Activated T-cell treated with anti-CD3 and anti-CD28 coated beads for 48 hours (primary cell): Measurements from ENCODE around the gene DOCK11.
"Not testable (repeated sequence)": the region's sequence is repeated elsewhere in the genome, so short reads cannot be mapped to it uniquely, and the experiment has no call there.

ENCODE experiments used
- DNase-seq: peaks from one replicate; pipeline ENCODE4 v3.0.0-alpha.2; 2020; ENCODE audit warnings: low read depth

The DOCK11 gene

GRCh38 chrX:118570209-118570608 is 74.6 kb downstream of the DOCK11 start:
- no peak for DNase-seq

DNA sequence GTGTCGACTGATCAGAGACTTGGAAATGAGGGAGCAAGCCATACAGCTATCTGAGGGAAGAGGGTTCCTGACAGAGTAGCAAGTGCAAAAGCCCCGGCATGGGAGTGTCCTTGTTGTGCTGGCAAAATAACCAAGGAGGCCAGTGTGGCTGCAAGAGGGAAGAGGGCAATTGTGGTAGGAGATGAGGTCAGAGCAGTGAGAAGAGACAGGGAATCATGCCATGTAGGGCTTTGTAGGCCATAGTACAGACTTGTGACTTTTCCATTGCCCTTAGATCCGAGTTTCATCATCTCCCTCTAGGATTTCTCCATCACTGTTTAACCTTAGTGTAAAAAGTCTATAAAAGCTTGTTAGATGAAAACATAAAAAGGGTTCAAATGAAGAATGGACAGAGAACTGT is 76.2 kb downstream of the DOCK11 start:
- no peak for DNase-seq

DNA sequence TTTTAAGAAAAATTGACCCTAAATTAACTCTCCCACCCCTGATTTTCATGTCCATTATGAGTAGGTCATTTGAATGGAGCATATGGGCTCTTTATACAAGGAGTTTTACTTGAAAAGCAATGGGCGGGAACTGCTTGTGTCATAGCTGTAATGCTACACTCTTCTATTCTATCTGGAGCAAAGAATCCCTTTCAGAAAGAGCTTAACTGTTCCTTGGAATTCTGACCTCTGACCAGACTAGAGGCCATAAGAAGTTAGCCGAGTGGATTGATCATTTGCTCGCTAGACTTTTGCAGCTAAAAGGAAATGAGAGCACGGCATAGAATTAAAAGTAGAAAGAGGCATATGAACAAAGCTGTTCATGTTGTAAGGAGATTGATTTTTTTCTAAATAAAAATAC is 79.1 kb downstream of the DOCK11 start:
- no peak for DNase-seq

- DNase-seq, result no peak
Measured at GRCh38 chrX:118577041-118577440, 81.4 kb downstream of the DOCK11 start.

- DNase-seq, result no peak
Measured at GRCh38 chrX:118579417-118579816, 83.8 kb downstream of the DOCK11 start.

GRCh38 chrX:118582926-118583325 is 87.3 kb downstream of the DOCK11 start:
- DNase-seq, result not testable (repeated sequence)

DNA sequence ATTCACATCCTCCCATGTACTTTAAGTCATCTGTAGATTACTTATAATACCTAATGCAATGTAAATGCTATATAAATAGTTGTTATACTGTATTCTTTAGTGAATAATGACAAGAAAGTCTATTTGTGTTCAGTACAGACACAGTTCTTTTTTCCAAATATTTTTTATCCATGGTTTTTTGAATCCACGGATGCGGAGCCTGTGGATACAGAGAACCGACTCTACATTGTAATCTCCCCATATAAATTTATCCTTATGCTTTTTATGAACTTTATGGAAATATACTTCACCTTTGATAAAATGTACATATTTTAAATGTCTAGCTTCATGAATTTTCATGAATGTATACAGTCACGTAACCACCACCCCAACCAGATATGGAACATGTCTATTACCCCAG is 88.2 kb downstream of the DOCK11 start:
- no peak for DNase-seq

DNA sequence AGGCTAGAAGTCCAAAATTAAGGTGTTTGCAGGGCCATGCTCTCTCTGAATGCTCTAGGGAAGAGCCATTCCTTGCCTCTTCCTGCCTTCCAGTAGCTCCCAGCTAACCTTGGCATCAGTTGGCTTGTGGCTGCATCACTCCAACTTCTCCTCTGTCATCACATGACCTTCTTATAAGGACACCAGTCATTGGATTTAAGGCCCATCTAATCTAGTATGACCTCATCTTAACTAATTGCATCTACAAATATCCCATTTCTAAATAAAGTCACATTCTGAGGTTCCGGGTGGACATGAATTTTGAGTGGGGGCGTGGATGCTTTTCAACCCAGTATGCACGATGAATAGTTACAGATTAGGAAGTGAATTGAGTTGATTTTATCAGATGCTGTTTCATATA is 89.7 kb downstream of the DOCK11 start:
- DNase-seq, result no peak

DNA sequence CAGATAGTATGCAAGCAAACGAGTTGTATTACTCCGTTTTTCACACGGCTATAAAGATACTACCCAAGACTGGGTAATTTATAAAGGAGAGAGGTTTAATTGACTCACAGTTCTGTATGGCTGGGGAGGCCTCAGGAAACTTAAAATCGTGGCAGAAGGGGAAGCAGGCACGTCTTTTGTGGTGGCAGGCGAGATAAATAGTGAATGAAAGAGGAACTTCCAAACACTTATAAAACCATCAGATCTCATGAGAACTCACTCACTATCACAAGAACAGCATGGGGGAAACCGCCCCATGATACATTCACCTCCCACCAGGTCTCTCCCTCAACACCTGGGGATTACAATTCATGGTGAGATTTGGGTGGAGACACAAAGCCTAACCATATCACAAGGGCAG is 90.6 kb downstream of the DOCK11 start:
- DNase-seq, result not testable (repeated sequence)

DNA sequence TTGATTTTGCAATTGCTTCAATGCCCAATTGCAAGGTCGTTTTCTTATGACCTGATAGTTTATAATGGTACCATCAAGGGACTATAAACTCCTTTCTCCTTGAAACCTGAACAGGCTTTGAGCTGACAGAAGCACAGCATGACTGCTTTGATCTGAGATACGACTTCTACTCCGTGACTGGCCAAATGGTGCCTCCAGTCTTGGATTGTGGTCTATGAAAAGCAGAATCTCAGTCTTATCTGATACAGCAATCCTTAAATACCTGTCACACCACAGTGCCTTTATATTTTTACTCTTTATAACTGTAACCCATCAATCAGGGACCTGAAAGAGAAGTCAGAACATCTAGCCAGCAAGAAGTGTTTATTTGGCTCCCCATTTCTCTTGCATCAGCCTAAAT is 93.1 kb downstream of the DOCK11 start:
- no peak for DNase-seq

GRCh38 chrX:118589227-118589626 is 93.6 kb downstream of the DOCK11 start:
- DNase-seq, result no peak

DNA sequence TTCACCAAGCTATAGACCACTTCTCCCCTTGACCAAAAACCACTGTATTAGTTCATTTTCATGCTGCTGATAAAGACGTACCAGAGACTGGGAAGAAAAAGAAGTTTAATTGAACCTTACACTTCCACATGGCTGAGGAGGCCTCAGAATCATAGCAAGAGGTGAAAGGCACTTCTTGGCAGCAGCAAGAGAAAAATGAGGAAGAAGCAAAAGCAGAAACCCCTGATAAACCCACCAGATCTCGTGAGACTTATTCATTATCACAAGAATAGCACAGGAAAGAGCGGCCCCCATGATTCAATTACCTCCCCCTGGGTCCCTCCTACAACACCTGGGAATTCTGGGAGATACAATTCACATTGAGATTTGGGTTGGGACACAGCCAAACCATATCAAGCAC is 97.8 kb downstream of the DOCK11 start:
- DNase-seq, result no peak

GRCh38 chrX:118594697-118595420 is 99.2 kb downstream of the DOCK11 start:
- no peak for DNase-seq

DNA sequence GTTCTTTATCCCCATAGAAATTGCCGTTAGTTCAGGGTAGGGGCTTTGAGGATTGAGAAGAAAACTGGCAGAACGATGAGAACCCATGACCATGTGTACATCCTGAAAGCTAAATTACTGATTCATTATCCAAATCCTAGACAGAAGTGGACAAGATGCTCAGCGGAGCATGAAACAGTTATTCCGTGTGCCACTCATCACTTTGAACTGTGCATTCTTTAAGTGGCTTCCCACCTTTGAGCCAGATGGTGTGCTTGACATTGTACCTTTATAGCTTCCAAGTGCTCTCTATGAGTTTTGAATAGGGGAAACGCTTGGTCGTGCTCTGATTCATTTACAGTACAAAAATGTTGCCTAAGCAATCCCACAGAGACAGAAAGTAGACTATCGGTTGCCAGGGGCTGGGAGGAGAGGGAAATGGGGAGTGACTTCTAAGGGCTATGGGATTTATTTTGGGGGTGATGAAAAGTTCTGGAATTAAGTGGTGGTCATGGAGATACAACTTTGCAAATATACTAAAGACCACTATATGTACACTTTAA is 100.0 kb downstream of the DOCK11 start:
- DNase-seq, result no peak

- DNase-seq, result no peak
Measured at GRCh38 chrX:118596390-118596789, 100.8 kb downstream of the DOCK11 start.

GRCh38 chrX:118603981-118604380 is 108.4 kb downstream of the DOCK11 start:
- peak; percentile 1 for DNase-seq

- no peak for DNase-seq
Measured at GRCh38 chrX:118612290-118612689, 116.7 kb downstream of the DOCK11 start.

GRCh38 chrX:118614150-118614549 is 118.5 kb downstream of the DOCK11 start:
- DNase-seq, result no peak

DNA sequence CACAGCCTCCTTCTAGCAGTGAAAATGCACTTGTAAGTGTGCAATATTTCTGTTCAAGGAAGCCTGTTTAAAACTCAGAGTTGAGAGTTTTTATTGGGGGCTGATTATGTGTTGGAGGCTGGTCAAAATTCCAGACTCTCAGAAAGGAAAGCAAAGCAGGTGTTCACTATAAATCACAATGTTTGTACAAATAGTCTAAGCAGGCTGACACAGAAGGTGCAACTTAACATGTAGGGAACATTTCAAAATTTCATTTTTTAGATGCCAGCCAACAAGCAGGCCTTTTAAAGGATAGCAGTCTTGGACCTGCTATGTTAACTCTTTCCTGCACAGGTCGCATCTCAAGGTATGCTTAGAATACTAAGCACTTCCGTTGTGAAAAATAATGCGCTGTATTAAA is 119.5 kb downstream of the DOCK11 start:
- DNase-seq, result no peak

DNA sequence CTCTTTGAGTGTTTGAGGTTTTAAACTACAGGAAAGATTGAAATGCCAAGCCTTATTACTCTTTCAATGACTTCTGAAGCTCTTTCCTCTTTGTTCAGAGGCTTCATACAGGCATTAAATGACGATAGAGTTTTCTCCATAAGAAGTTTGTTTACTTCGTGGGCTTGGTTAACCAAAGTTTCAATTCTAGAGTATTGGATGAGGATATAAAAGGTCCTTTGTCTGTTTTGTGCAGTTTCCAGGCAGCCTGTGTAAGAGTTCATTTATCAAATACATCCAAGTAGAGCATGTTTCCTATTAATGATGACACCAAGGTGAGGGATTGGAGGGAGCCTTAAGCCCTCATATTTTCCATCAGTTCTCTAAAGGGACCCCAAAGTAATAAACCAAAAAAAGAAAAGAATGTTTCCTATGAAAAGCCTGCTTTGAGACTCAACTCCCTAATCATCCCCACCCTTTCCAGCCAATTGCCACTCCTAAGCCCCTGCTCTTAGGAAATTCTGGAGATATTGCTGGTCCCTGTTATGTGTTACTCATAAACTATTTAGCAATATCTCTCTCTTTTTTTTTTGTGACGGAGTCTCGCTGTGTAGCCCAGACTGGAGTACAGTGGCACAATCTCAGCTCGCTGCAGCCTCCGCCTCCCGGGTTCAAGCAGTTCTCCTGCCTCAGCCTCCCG is 125.6 kb downstream of the DOCK11 start:
- DNase-seq, result no peak

- no peak for DNase-seq
Measured at GRCh38 chrX:118623062-118623461, 127.4 kb downstream of the DOCK11 start.

DNA sequence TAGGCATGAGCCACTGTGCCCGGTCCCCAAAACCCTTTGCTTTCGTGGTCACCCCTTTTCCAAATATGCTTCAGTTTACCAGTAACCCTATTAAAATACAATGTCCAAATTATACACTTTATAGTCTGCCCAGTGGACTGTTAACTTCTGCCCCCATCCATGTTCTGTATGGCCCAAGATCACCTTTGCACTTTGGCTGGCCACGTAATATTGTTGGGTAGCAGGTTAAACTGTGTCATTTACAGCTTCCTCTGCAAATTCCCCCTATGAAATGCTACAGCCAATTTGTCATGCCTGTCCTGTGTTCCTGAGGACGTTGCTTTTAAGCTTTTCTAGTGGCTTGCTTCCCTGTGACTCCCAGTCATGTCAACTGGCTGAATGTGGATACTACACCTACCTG is 130.7 kb downstream of the DOCK11 start:
- no peak for DNase-seq

GRCh38 chrX:118627084-118627758 is 131.6 kb downstream of the DOCK11 start:
- no peak for DNase-seq
